BJ (cell line): ENCODE results near the gene GPR65. TPM values are rescaled to one million over a fixed set of nuclear protein-coding genes. Genes with fewer than 3 reads are reported as not detected.

Source experiments
- CTCF ChIA-PET: fragments of 350-600 bp; formaldehyde crosslinking; extraction: SDS; loops from one replicate; lab custom pipeline; 2021; ENCODE audit warnings: antibody characterized with exemption, inconsistent platforms; lab: Yijun Ruan, JAX
- POLR2A ChIA-PET: fragments of 300-600 bp; sonication (Branson Sonifier 250); formaldehyde crosslinking; extraction: SDS; loops from one replicate; lab custom pipeline; 2021; ENCODE audit warnings: antibody characterized with exemption; lab: Charles Lee
- DNase-seq: peaks from one replicate; pipeline ENCODE4 v3.0.0-alpha.2; 2011; ENCODE audit warnings: low read depth
- H3K27me3 ChIP-seq: 2 replicates; pipeline ENCODE4 v1.6.0; 2011; ENCODE audit warnings: low read length; ENCODE audit not compliant: control insufficient read depth, insufficient read depth
- H3K36me3 ChIP-seq: 2 replicates; pipeline ENCODE4 v1.5.1; 2011; ENCODE audit warnings: low read length; ENCODE audit not compliant: control insufficient read depth, insufficient read depth
- H3K4me3 ChIP-seq: 2 replicates; pipeline ENCODE4 v1.5.1; 2011; ENCODE audit warnings: low read depth, mild to moderate bottlenecking, control low read depth, low read length
- CTCF ChIP-seq: IDR thresholded peaks from 2 replicates; pipeline ENCODE4 v1.5.1; 2011; ENCODE audit warnings: low read depth, mild to moderate bottlenecking, control low read depth, inconsistent platforms, low read length, moderate library complexity; ENCODE audit not compliant: insufficient read depth
- polyA plus RNA-seq: library from polyadenylated mRNA; depleted of rRNA; stranded (reverse); fragments of >200 nt; gene quantifications from 2 replicates; pipeline ENCODE4 v1.2.3, GENCODE V29; 2011

Gene GPR65
- polyA plus RNA-seq, 1 experiment, result 0.05 TPM

- POLR2A ChIA-PET, result no interaction called here
- Histone ChIP-seq H3K4me3 (no peak overlapping the region), H3K27me3 (no peaks in the 10 kb centered on the region), H3K36me3 (no peaks in the 10 kb centered on the region)
- CTCF ChIA-PET, result no interaction called here
- DNase-seq, result no peak
- no peak for TF ChIP-seq CTCF
These were observed 31.5 kb downstream of the GPR65 start for GRCh38 chr14:88036422-88036821.

- no peak for DNase-seq
- POLR2A ChIA-PET, result no interaction called here
- no peak for TF ChIP-seq CTCF
- CTCF ChIA-PET, result no interaction called here
- no peak overlapping the region for H3K4me3 ChIP-seq
- H3K27me3 ChIP-seq, result no peaks in the 10 kb centered on the region
- H3K36me3 ChIP-seq, result no peaks in the 10 kb centered on the region
These were observed 32.4 kb downstream of the GPR65 start for GRCh38 chr14:88037325-88037724.

- no peaks in the 10 kb centered on the region for H3K36me3 ChIP-seq
- no peaks in the 10 kb centered on the region for H3K27me3 ChIP-seq
- TF ChIP-seq CTCF, result no peak
- ChIA-PET CTCF (interaction anchor here (1.6 kb wide), 1 partner anchor 22 kb away, joined by 3 read pairs; no protein-coding TSS in a partner anchor), POLR2A (no interaction called here)
- DNase-seq, result no peak
- H3K4me3 ChIP-seq, result no peak overlapping the region
These were observed 34.3 kb downstream of the GPR65 start for GRCh38 chr14:88039197-88039596.

GRCh38 chr14:88040146-88040545 lies 35.2 kb downstream of the GPR65 start:
- H3K36me3 ChIP-seq, result no peaks in the 10 kb centered on the region
- CTCF ChIA-PET, result interaction anchor here (1.6 kb wide), 1 partner anchor 23 kb away, joined by 3 read pairs; no protein-coding TSS in a partner anchor
- no peak overlapping the region for H3K4me3 ChIP-seq
- POLR2A ChIA-PET, result no interaction called here
- no peak for DNase-seq
- H3K27me3 ChIP-seq, result no peaks in the 10 kb centered on the region
- no peak for TF ChIP-seq CTCF

- POLR2A ChIA-PET, result no interaction called here
- no peak for TF ChIP-seq CTCF
- H3K4me3 ChIP-seq, result no peak overlapping the region
- DNase-seq, result no peak
- H3K36me3 ChIP-seq, result no peaks in the 10 kb centered on the region
- no peaks in the 10 kb centered on the region for H3K27me3 ChIP-seq
- CTCF ChIA-PET, result no interaction called here
These were observed 38.9 kb downstream of the GPR65 start for GRCh38 chr14:88043529-88044443.
